ENCODE measurements around the gene MST1R. TPM values are rescaled to one million over a fixed set of nuclear protein-coding genes. Genes with fewer than 3 reads are reported as not detected.

Gene MST1R
- total and polyA plus RNA-seq, 9 of the 15 experiments (the other 6 are each of a cell fraction or from before 2014, with no cell fraction given), result 1.3 to 10.0 (median 3.8) TPM

DNA sequence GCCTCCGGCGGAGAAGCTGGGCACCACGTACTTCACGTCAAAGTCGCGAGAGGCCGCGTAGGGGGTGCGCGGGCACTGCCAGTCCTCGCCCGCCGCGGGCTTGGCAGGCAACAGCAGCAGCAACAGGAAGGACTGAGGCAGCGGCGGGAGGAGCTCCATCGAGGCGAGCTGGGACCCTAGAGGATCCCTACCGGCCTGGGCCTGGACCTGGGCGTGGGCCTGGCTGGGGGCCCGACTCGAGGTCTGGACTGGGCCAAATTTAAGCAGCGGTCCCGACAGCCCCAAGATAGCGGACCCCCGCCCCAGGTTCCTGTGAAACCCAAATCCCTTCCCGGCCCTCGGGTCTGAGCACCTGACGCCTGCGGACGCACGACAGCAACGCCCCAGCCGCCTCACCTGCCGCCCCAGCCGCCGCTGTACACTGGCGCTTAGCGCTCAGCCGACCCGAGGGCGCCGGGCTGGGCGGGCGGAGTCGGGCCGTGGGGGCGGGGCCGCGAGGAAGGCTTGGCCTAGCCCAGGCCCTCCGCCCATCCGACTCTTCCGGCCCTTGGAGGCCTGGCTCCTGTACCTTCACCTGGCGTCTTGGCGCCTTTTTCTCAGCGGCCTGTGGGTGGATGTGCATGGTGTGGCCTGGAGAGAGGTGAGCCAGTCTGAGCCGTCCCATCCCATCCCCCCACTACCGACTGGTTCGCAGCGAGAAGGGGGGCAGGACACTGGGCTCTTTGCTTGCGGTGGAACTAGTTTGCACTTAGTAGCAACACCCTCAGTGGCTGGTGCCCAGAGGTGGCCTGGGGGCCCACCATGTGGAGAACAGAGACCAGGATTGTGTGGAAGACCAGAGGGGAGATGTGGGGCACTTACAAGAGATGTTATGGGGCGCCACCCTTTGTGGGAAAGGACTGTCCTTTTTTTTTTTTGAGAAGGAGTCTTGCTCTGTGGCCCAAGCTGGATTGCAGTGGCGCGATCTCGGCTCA, at the start of gene MST1R (continued):
- TF ChIP-seq, protein P1, sequence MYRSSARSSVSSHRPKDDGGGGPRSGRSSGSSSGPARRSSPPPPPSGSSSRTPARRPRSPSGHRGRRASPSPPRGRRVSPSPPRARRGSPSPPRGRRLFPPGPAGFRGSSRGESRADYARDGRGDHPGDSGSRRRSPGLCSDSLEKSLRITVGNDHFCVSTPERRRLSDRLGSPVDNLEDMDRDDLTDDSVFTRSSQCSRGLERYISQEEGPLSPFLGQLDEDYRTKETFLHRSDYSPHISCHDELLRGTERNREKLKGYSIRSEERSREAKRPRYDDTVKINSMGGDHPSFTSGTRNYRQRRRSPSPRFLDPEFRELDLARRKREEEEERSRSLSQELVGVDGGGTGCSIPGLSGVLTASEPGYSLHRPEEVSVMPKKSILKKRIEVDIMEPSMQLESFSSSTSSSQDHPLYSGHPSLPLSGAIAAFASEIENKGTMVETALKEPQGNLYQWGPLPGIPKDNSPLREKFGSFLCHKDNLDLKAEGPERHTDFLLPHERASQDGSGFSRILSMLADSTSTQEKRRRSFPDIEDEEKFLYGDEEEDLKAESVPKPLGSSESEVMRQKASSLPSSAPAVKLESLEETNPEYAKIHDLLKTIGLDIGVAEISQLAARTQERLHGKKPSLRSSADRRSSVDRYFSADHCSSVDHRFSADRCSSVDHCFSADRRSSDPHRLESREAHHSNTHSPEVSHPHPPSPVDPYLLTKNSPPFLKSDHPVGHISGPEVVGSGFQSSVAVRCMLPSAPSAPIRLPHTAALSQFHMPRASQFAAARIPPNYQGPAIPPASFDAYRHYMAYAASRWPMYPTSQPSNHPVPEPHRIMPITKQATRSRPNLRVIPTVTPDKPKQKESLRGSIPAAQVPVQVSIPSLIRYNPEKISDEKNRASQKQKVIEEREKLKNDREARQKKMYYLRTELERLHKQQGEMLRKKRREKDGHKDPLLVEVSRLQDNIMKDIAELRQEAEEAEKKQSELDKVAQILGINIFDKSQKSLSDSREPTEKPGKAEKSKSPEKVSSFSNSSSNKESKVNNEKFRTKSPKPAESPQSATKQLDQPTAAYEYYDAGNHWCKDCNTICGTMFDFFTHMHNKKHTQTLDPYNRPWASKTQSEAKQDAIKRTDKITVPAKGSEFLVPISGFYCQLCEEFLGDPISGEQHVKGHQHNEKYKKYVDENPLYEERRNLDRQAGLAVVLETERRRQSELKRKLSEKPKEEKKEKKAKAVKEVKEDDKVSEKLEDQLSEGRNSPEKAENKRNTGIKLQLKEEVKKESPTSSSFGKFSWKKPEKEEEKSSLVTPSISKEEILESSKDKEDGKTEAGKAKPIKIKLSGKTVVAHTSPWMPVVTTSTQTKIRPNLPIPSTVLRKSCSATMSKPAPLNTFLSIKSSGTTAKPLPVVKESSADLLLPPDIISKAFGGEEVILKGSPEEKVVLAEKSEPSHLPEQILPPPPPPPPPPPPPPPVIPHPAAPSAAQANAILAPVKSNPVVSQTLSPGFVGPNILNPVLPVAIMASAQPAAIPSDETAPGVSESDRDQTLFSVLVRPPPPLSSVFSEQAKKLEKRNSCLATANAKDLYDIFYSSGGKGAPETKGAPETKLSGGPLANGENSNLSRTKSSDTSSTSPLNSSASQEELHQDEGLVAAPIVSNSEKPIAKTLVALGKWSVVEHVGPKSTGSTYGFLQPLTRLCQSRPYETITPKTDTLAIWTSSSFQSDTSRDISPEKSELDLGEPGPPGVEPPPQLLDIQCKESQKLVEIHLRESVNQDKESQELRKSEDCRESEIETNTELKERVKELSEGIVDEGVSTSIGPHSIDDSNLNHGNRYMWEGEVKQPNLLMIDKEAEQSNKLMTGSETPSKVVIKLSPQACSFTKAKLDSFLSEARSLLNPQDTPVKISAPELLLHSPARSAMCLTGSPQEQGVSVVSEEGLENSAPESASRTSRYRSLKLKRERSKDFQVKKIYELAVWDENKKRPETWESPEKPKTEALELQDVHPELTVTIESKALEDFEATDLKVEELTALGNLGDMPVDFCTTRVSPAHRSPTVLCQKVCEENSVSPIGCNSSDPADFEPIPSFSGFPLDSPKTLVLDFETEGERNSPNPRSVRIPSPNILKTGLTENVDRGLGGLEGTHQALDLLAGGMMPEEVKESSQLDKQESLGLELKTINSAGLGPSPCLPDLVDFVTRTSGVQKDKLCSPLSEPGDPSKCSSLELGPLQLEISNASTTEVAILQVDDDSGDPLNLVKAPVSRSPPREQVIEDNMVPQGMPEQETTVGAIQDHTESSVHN (IDR thresholded peaks at IDR 0.05; ENCODE audit: borderline replicate concordance in 1 of 2, low read depth in 1 of 2), result no peak
- no peak for TF ChIP-seq RBM25 (IDR thresholded peaks at IDR 0.05; ENCODE audit: low read depth, low read length, severe bottlenecking)
- TF ChIP-seq ZSCAN29 (IDR thresholded peaks at IDR 0.05), result no peak
- TF ChIP-seq, protein P2, sequence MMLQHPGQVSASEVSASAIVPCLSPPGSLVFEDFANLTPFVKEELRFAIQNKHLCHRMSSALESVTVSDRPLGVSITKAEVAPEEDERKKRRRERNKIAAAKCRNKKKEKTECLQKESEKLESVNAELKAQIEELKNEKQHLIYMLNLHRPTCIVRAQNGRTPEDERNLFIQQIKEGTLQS (IDR thresholded peaks at IDR 0.05), result no peak
- TF ChIP-seq, protein P2 (CRISPR knock-in tag; conservative IDR thresholded peaks at IDR 0.05), result no peak
- TF ChIP-seq CBFB (CRISPR knock-in tag; IDR thresholded peaks at IDR 0.05), result no peak
- TF ChIP-seq SREBF1 (IDR thresholded peaks at IDR 0.05; ENCODE audit: borderline replicate concordance, low read depth, low read length), result no peak
- TF ChIP-seq THAP12 (CRISPR knock-in tag; IDR thresholded peaks at IDR 0.05), result no peak
- no peak for TF ChIP-seq ZNF668 (CRISPR knock-in tag; IDR thresholded peaks at IDR 0.05)
- TF ChIP-seq RHOXF2B (CRISPR knock-in tag; conservative IDR thresholded peaks at IDR 0.05), result no peak
- TF ChIP-seq C11orf30 (IDR thresholded peaks at IDR 0.05; ENCODE audit: low read depth), result no peak
- TF ChIP-seq FUS (optimal IDR thresholded peaks at IDR 0.05; ENCODE audit: low read depth, low read length), result no peak
- peak; percentile 61; the same call in 1 of the 2 replicates for TF ChIP-seq L3MBTL2 (IDR thresholded peaks at IDR 0.05)
- TF ChIP-seq CBFA2T3 (IDR thresholded peaks at IDR 0.05), result no peak
- no peak for TF ChIP-seq ZNF77 (CRISPR knock-in tag; IDR thresholded peaks at IDR 0.05)
- TF ChIP-seq RBFOX2 (IDR thresholded peaks at IDR 0.05; ENCODE audit: low read depth, low read length), result peak; percentile 87
- TF ChIP-seq CCNT2 (IDR thresholded peaks at IDR 0.05; ENCODE audit: borderline replicate concordance, extremely low read depth, insufficient read length, low read depth, low read length), result peak; percentile 31
